Activated CD4-positive, alpha-beta T cell treated with anti-CD3 and anti-CD28 coated beads, Interleukin-2, amount 50 U/mL, for 16 hours (primary cell): ENCODE data around the gene KCNK17.

Source experiments
- DNase-seq: peaks from one replicate; pipeline ENCODE4 v3.0.0-alpha.2; 2020

Gene KCNK17, protein sequence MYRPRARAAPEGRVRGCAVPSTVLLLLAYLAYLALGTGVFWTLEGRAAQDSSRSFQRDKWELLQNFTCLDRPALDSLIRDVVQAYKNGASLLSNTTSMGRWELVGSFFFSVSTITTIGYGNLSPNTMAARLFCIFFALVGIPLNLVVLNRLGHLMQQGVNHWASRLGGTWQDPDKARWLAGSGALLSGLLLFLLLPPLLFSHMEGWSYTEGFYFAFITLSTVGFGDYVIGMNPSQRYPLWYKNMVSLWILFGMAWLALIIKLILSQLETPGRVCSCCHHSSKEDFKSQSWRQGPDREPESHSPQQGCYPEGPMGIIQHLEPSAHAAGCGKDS

DNA sequence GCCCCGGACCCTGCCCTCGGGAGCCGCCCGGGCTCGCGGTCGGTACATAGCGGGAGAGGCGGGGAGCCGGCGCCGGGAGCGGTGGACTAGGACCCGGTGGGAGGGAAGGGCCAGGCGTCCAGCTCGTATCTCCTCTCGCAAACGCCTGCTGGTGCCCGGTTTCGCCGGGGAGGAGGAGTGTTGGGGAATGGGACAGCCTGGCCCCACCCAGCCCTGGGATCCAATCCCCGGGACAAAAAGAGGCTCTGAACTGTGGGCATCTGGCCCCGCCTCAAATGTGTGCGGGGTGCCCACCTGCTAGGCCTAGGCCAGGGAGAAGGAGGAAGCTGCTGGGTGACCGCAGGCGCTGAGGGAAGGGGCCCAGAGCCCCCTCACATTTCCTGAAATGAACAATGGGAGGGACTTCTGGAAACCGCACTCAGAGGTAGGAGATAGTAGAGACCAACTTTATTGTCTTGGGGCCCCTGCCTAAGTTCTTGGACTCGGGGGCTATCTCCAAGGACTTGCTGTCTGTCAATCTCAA is at the start of gene KCNK17:
TSS of gene KCNK17 (minus strand) at position 147 of the 523 bp plus-strand sequence. CDS start at position 48, 99 bp downstream.
- no peak for DNase-seq

DNA sequence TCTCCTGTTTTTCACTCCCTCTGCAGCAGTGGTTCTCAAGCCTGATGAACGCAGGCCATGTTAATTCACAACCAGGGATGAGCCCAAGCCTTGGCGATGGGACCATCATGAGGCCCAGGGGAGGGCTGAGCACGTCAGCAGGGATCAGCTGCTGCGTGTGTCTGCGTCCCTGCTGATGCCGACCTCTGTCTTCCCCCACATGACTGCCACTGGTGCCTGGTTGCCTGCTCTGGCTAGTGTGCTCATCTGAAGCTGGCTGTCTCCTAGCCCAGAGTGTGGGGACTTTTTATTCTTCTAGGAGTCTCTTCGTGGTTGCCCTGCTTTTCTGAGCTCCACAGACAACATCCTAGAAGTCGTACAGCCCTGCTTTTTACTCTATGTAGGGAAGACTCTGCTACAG is 49.1 kb upstream of the KCNK17 start:
- DNase-seq = no peak

DNA sequence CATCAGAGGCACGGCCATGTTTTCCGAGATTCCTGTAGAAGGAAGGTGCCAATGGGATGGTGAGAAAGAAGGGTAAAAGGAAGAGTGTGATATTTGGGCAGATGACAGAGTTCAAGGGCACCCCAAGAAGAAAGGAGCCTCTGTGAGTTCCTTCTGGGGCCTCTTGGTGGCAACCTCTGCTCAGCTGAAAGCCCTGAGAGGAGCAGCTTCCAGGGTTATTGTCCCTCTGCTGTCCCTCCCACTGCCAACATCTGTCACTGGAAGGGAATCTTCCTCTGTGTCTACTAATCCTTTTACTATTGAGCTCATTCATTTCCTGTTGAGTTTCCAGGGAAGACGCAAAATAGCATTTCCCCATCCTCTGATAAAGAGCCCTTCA is 48.3 kb upstream of the KCNK17 start:
- no peak for DNase-seq

DNA sequence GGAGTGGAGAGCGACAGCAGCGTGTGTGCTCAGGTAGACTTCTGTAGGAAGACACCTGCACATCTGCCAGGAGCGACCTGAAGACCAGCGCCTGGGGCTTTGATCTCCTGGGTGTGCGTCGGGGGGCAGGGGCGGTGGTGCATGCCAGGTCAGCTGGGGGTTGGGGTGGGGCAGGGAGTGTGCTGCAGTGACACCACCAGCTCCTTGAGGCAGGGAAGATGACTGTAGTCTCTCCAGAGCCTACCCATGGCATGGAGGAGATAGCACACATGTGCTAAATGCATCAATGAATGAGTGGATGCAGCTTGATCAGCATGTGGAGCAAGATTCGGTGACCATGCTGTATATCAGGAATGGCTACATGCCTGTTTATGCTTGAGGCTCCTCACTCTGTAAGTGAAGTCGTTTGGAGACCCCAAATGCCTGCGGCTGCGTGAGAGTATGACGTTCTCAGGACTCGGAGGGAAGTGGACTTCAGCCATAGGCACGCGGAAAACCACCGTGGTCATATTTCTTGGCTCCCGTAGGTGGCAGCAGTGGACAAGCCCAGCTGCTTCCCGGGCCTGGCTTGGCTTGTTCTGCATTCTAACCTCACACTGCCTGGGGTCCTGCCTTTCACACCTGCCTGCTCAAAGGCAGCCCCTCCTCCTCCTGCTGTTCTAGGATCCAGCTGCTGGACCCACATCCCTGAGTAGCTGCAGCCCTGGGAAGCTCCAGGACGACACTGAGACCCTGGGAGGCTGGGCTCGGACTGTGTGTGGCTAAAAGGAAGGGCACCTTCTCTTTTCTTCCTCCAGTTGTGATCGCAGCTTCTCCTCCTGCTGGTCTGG is 47.7 kb upstream of the KCNK17 start:
- peak; percentile 49 for DNase-seq

DNA sequence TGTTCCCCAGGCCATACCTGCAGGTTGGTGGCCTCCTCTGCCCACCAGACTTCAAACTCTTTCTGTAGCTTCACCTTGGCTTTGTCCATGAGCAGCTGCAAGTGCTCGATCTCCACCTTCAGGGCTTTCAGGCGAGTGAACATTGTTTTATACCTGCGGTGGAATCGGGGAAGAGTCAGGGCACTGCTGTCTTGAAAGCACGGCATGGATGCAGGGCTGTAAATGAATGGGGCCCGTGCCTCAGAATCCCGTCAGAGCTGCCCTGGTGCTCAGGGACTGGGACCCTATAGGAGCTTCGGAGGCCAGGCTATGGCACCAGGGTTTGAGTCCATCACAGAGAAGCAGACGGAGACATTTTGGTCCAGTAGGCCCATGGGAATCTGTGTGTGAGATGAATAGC is 46.2 kb upstream of the KCNK17 start:
- no peak for DNase-seq

DNA sequence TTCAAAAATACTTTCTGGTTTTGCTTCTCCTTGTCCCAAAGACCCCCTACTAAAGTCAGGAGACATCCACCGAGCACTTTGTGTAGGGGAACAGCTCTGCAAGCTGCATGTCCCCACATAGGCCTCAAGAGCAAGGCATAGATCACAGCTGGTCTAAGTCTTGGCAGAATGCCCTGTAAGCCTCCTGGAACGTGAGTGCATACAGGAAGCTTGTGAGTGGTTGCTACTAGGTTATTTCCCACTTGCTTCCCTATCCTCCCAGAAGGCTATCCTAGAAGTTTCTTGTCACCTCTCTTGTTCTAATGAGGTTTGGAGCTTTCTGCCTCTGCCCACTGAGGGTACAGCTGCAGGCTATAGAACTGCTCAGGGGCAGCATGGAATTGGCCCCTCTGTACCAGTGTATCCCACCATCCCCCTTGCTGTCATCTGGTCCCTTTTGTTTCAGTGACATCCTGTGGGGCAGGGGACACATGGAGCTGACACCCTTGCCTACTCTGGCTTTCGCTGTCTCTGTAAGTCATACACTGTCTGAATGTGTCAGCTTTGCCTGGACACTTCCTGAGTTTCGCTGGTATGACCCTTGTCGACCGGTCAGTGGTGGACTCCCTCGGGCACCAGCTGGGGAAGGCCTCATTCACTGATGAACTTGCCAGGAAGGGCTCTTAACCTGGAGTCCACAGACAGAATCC is 43.9 kb upstream of the KCNK17 start:
- DNase-seq = no peak

DNA sequence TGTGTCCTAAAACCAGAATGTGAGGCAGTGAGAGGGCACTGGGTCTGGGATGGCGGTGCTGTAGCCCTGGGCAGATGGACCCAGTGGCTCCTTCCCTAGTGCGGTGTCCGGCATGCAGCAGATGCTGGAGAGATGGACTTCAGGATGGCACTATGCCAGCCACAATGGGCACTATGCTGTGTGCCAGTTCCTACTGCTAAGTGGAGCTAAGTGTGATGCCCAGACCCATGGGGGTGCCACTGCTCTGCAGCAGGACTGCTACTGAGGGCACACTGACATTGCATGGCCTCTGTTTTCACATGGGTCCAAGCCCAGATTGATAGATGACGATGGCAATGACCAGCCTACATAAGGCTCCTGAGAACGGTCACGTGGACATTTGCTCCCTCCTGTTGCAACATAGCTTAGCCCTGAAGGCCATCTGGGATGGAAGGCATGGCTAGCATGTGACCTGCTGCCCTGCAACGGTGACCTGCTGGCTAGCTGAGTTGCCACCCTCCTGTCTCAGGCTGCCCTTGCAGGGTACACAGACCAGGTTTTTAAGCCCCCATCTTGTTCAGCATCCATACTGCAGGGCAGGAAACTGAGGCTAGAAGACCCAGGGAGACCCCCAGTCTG is 39.6 kb upstream of the KCNK17 start:
- no peak for DNase-seq

DNA sequence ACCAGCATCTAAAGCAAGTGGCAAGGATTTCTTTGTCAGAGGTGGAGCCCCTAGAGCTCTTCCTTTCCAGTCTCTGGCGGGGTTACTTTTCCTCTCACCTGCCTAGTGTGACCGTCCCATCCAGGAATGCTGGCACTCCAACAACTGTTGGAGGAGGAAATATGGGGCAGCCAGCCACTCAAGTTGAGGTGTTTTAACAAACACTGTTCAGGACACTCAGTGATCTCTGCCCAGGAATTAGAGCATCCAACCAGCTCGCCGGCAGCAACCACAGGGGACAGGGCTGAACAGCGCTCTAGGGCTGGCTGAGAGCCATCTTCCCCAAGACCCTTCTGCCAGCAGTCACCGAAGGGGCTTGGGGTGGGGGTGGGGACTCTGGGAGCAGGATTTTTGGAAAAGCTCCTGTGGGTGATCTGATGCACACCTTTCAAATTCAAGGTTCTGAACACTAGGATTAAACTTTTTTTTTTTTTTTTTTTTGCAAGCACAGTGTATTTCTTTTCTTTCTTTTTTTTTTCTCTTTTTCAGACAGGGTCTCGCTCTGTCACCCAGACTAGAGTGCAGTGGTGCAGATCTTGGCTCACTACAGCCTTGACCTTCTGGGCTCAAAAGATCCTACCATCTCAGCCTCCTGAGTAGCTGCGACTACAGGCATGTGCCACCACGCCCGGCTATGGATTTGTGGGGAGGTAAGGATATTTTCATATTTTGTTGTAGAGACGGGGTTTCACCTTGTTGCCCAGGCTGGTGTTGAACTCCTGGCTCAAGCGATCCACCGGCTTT is 36.7 kb upstream of the KCNK17 start:
- no peak for DNase-seq

DNA sequence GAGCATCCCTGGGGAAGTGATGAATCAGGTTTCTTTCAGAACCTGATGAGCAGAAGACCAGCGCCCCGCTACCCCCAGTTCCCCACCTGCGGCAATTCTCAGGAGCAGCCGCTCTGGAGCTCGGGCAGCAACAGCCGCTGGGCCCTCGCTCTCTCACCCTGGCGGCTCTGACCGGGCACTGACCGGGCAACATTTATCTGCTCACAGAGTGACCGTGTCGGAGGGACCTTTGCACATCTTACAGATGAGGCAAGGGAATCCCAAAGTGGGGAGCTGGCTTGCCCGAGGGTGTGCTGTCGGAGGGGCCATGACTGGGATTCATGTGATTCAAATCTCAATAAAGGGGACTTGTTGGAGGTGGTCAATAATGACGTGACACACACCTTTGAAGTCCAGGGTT is 34.5 kb upstream of the KCNK17 start:
- no peak for DNase-seq

DNA sequence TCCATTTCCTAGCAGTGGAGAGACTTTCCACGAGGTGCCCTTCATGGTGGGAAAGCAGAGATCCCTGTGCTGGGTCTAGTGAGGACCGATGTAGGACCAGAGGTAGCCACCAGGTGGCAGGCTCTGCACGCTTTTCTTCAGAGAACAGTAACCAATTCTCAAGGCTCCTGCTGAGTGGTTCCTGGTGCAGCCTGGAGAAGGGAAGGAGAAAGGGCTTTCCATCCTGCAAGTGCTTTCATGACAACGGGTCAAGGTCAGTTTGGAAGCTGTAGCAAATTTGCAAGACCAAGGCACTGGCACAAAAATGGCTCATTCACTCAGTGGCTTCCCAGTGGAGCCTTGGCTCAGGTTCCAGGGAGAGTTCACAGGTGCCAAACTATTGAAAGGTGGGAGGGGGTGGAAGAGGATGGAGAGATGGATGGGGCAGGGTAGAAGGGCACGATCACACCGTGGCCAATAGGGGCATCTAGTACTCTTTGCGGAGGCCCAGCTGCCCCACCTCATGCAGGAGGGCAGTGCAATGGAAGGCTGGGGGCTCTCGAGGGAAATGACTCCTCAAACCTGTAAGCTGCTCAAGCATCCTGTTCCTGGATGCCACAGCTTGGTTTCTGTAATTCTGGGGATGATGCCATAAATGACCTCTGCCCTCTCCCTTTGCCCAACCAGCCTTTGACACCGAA is 33.8 kb upstream of the KCNK17 start:
- DNase-seq = peak; percentile 60

DNA sequence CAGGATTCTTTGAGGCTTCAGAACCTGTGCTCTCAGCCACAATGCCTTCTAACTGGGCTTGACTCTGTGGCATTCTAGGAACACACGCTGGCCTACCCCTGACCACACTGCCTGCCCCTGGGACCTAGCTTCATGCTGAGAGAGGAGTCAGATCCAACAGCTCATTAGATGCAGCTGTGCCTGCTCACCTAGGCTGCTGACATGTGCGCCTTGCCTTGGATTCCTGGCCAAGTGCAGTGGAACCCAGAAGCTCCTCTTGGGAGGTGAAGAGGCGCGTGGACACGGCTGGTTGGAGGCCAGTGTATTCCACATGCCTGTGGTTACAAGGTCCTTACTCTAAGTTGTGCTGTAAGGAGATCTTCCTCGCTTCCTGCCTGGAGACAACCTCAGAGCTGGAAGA is 33.0 kb upstream of the KCNK17 start:
- no peak for DNase-seq

DNA sequence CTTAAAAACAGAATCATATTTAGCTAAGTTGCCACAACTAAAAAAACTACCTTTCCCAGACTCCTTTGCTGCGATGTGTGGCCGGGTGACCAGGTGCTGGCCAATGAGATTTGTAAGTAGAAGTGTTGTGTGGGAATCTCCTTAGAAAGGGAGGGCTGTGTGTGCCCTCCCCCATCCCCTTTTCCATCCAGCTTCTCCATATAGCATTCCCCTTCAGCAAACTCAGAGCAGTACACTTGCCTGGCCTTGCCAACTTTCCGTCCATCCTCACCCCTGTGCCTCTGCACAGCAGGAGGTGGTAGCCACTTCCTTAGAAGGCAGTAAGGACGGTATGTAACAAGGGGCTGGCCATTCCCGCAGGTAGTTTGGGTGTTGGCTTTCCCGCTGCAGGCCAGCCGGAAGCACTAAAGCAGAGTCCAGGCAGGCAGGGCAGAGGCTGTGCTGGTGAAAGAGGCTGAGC is 30.6 kb upstream of the KCNK17 start:
- DNase-seq = no peak

DNA sequence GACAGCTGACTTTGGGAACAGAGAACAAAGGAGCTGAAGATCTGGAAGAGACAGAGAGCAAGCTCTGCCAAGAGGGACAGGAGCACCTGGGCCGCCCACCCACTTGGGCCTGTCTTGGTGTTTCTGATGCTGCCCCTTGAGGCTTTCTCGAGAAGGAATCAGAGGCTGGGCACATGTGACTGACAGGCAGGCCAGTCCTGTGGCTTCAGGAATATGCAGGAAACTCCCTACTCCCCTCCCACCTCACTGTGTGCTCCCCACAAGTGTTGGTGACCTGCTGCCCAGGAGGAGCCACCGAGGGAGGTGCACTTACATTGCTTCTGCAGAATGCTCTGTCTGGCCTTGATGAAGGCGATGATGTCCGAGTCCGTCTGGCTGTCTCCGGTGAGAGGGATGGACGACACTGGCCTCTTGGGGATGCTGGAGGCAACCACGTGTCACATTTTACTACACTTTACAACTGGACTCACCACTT is 29.2 kb upstream of the KCNK17 start:
- DNase-seq = no peak

DNA sequence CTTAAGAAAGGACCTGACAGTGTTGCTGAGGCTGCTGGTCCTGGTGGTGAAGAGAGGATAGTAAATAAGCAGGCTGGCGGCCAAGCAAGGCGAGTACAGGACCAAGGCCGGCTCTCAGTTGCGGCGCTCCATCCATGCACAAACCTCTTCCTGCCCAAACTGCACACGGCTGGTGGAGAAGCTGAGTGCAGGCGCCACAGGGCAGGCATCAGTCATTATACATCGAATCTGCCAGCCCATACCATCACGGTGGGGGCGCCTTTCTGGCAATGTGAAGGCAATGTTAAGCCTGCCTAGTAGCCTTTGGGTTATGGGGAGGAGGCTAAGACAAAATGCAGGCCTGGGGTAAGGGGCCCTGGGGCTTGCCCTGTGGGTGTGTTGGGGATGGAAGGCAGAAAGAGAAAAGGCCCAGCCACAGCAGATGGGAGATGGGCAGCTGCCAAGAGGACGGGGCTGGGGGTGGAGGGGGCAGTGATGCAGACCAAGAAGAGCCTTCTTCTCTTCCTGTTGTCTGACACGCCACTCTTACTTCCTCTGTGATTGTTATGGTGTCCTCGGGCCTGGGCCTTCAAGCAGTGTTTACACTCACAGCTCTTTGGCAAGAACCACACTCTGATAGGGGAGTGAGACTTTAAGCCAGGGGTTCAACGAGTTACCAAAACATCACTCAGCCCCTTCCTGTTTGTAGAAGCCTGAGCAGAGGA is 28.6 kb upstream of the KCNK17 start:
- DNase-seq = no peak

DNA sequence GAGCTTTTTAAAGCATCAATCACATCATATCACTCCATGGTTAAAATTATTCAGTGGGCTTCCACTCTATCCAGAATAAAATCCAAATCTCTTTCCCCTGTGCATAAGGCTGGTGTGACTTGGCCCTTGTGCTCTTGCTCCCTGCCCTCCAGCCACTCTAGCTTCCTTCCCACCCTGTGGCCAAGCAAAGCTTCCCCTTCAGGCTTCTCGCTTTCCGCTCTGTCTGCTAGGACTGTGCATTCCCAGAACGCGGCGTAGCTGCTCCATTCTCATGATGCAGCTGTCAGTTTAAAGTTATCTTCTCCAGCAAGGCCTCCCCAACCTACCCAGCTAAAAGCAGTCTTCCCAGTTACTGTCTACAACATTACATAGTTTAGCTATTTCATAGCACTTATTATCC is 27.7 kb upstream of the KCNK17 start:
- no peak for DNase-seq

DNA sequence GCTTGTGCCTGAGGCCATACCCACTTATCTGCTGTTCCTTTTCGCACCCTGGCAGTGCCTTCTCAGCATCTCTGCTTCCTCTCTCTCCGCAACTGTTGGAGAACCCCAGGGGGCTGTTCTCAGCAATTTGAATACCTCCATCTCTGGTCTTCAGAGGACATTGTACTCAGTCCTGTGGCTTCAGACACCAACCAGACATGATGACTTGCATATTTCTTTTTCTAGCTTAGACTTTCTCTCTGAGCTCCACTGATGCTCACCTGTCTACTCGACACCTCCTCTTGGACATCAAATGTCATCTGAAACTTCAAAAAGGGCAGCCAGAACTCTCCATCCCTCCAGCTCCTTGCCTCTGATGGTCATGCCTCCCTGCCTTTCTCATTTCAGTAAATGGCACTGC is 27.1 kb upstream of the KCNK17 start:
- DNase-seq = no peak

DNA sequence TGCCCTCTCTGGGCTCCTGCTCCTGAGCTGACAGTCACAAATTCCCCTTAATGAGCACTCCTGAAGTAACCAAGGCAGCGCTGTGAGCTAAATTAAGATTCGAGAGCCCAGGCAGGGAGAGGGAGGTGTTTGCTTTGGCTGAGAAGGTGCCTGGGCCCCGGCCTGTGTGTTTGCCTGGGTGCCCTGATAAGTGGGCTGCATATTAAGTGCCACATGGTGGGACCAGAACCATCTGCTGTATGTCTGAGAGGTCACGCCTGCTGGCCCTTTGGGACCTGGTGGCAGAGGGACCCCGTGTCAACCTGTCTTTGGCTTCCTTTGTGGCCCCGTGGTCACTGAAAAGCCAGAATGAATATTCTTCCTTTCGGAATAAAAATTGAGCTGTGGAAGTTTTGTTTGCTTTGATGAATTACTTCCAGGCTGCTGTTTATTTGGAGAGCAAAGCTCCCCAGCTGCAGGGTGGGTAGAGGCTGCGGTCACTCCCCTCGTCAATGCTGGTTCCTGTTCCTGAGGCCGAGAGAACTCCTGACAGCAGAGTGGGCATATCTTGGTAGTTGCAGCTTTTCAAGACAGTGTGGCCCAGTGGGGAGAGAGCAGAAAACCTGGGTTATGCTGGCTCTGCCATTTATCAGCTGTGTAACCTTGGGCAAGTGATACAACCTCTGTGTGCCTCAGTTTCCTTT is 25.8 kb upstream of the KCNK17 start:
- DNase-seq = no peak

DNA sequence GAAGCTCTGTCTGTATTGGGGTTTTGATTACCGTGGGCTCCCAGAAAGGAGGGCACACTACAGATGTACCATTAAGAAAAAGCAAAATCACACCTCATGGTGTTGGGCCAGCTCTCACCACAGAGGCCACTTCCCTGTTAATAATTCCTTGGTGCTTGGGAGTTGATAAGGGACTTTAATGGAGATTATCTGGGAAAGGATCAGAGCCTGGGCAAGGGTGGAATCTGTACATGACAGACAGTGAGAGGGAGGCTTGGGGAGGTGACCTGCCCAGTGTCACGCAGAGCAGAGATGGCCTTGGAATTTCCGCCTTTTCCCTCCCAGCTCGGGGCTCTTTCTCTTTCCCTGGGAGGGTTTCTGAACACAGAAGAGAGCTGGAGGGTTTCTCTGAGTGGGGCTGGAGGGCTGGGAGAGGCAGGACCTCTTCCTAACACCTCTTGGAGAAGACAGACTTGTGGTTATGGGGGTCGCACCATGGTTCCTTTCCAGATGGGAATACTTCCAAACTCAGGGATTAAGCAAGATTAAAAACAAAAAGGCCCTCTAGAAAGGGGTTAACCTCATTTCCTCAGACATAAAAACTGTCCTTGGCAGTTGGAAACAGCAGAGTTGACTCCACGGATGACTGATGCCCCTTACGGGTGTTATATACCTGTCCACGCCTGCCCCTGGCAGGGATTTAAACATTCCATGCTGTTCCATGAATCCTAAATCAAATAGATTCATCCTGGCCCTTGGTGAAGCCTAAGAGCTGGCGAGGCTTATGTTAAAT is 25.1 kb upstream of the KCNK17 start:
- no peak for DNase-seq

DNA sequence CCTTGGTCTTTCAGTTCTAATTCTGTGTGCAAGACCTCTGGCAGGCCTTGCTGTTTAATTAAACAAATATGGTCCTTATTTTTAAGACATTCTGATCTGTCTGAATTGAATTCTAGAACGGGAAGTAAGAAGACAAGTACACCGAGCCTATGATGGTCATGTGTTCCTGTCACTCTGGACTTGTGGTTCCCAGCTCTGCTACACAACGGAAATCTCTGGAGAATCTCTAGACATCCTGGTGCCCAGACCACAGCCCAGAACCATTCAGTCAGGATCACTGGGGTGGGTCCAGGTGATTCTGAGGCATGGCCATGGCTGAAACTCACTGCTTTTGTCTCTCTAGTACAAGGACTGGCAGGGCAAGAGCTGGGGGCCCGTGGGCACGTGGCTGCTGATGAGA is 24.2 kb upstream of the KCNK17 start:
- DNase-seq = no peak
